OCI-LY1 (cell line): ENCODE data around the gene BCKDHB.
"Not testable (repeated sequence)": the region's sequence is repeated elsewhere in the genome, so short reads cannot be mapped to it uniquely, and the experiment has no call there.

Experiments
- CTCF ChIP-seq: fragments of 200-600 bp; sonication (generic), shearing (Covaris generic); IDR thresholded peaks from 2 replicates; pipeline ENCODE4 v1.5.1; 2017; ENCODE audit warnings: mild to moderate bottlenecking, antibody characterized with exemption, low read length, moderate library complexity, mixed read lengths
- EZH2 ChIP-seq: fragments of 200-600 bp; sonication (generic), shearing (Covaris generic); IDR thresholded peaks from 2 replicates; pipeline ENCODE4 v1.8.0; 2017; ENCODE audit warnings: borderline replicate concordance, mixed run types, mild to moderate bottlenecking, antibody characterized with exemption, low read length, moderate library complexity, mixed read lengths

- not testable (repeated sequence) for TF ChIP-seq CTCF, EZH2
Measured at GRCh38 chr6:80238754-80239153, 132.3 kb downstream of the BCKDHB start.
